Measurements from ENCODE around the gene PTGES.
"Not testable (repeated sequence)": the region's sequence is repeated elsewhere in the genome, so short reads cannot be mapped to it uniquely, and the experiment has no call there.

Gene PTGES

DNA sequence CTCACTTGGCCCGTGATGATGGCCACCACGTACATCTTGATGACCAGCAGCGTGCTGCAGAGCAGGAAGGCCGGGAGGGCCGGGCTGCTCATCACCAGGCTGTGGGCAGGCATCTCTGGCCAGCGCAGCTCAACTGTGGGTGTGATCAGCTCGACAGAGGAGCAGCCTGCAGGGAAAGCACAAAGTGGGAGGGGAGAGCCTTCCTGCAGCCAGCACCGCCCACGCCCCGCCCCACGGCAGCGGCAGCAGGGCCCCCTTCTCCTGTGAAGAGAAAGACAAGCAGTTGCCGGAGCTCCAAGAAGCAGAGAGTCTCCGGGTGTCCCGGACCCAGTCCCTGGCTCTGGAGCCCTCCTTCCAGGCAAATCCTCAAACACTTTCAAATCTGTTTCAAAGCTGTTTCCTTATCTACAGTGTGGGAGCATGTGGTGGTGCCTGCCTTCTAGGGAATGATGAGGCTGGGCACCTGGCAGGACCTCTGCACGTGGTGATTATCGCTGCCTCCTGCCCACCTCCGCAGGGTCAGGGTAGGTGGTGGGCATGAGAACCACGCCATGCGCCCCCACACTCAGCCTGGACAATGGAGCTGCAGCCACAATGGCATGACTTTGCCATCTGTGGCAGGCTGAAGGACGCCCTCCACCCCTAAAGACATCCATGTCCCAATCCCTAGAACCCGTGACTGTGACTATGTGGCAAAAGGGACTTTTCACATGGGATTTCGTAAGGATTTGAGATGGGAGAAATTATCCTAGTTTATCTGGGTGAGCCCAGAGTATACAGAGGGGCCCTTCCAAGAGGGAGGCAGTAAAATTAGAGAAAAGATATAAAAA, at the start of gene PTGES:
TSS of gene PTGES (minus strand) at position 143 of the 830 bp plus-strand sequence. CDS start at position 113, 30 bp downstream.
- TF ChIP-seq, protein P1, sequence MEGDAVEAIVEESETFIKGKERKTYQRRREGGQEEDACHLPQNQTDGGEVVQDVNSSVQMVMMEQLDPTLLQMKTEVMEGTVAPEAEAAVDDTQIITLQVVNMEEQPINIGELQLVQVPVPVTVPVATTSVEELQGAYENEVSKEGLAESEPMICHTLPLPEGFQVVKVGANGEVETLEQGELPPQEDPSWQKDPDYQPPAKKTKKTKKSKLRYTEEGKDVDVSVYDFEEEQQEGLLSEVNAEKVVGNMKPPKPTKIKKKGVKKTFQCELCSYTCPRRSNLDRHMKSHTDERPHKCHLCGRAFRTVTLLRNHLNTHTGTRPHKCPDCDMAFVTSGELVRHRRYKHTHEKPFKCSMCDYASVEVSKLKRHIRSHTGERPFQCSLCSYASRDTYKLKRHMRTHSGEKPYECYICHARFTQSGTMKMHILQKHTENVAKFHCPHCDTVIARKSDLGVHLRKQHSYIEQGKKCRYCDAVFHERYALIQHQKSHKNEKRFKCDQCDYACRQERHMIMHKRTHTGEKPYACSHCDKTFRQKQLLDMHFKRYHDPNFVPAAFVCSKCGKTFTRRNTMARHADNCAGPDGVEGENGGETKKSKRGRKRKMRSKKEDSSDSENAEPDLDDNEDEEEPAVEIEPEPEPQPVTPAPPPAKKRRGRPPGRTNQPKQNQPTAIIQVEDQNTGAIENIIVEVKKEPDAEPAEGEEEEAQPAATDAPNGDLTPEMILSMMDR (IDR thresholded peaks at IDR 0.05; ENCODE audit: extremely low read depth, missing control alignments), result no peak
- DNase-seq (ENCODE audit: low spot score), result peak; percentile 56

DNA sequence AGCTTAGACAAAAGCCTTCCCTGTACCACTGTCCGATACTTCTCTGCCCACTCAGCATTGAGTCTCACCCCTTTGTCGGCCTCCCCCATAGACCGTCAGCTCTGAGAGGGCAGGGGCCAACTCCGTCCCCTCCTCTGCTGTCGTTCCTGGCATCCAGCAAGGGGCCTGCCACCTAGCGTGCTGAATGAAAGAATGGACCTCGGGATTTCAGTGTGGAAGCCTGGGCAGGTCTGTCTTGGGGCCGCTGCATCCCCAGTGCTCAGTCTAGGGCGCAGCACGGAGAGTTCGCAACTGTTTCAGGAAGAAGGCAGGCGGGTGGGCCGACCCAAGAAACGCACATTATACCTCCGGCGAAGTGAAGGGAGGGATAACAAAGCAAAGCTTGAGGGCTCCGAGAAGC, 48.7 kb upstream of the PTGES start:
- DNase-seq (ENCODE audit: low spot score), result no peak

GRCh38 chr9:129798973-129799372, 46.1 kb upstream of the PTGES start:
- no peak for DNase-seq (ENCODE audit: low spot score)
- TF ChIP-seq, protein P1 (IDR thresholded peaks at IDR 0.05; ENCODE audit: extremely low read depth, missing control alignments), result no peak

More for the DNA sequence above, 48.7 kb upstream of the PTGES start:
- TF ChIP-seq, protein P1 (IDR thresholded peaks at IDR 0.05; ENCODE audit: extremely low read depth, missing control alignments), result no peak

DNA sequence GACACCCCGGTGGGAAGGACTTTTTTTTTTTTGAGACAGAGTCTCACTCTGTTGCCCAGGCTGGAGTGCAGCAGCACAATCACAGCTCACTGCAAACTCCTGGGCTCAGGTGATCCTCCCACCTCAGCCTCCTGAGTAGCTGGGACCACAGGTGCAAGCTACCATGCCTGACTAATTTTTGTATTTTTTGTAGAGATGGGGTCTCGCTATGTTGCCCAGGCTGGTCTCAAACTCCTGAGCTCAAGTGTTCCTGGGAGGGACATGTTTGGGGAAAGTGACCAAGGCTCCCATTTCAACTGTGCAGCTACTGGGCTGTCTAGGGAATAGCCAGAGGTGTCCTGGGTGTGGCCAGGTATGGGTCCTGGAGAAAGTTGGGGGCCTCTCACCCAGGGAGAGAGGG, 43.2 kb upstream of the PTGES start:
- DNase-seq (ENCODE audit: low spot score), result not testable (repeated sequence)

DNA sequence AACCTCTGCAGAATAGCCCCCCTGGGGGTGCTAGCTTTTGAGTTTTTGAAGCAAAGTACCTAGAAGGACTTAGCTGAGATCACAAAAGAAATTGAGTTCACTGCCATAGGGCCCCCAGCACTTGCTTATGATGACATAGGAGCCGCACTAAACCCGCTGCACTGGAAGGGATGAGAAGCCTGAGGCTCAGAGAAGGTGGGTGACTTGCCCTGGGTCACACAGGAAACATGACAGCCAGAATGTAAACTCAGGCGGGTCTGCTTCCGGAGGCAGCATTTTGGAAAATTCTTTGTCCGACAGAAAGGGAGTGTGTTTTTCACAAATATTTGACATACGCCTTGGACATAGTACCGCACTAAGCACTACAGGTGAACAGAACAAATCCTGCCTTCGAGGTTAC, 41.7 kb upstream of the PTGES start:
- TF ChIP-seq, protein P1 (IDR thresholded peaks at IDR 0.05; ENCODE audit: extremely low read depth, missing control alignments), result no peak
- no peak for DNase-seq (ENCODE audit: low spot score)

DNA sequence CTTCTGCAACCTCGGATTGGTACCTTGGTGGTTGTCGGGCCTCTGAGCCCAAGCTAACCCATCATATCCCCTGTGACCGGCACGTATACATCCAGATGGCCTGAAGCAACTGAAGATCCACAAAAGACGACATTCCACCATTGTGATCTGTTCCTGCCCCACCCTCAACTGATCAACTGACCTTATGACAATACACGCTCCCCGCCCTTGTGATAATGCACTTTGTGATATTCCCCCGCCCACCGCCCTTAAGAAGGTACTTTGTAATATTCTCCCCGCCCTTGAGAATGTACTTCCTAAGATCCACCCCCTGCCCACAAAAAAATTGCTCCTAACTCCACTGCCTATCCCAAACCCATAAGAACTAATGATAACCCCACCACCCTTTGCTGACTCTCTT, 33.6 kb upstream of the PTGES start:
- no peak for DNase-seq (ENCODE audit: low spot score)
- TF ChIP-seq, protein P1 (IDR thresholded peaks at IDR 0.05; ENCODE audit: extremely low read depth, missing control alignments), result no peak

DNA sequence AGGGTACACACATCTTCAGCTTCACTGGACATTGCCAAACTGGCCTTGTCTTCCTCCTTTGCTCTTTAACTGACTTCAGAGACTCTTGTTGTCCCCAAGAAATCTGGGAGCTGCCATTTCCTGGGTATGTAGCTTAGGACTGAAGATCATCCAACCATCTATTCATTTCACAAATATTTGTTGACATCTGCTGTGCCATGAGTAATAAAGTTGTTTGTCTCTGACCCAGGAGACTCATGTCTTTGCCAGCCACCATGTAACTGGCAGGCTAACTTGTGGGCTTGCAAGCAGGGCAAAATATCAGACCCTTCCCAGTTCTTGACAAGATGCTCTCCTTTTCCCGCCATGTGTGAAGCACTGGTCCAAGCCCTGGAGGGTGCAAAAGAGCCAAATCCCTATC, 33.0 kb upstream of the PTGES start:
- TF ChIP-seq, protein P1 (IDR thresholded peaks at IDR 0.05; ENCODE audit: extremely low read depth, missing control alignments), result no peak
- DNase-seq (ENCODE audit: low spot score), result no peak

DNA sequence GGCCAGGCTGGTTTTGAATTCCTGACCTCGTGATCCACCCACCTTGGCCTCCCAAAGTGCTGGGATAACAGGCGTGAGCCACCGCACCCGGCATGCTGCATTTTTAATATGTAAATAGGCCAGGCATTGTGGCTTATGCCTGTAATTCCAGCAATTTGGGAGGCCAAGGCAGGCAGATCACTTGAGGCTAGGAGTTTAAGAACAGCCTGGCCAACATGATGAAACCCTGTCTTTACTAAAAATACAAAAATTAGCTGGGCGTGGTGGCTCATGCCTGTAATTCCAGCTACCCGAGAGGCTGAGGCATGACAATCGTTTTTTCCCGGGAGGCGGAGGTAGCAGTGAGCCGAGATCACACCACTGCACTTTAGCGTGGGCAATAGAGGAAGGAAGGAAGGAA, 32.1 kb upstream of the PTGES start:
- not testable (repeated sequence) for DNase-seq (ENCODE audit: low spot score)

Data from GM20000 (cell line).